MCF 10A (cell line): ENCODE results near the gene TIAM2. TPM values are rescaled to one million over a fixed set of nuclear protein-coding genes. Genes with fewer than 3 reads are reported as not detected.

ENCODE experiments used
- BruUV-seq: library from RNA; stranded (reverse); fragments of 400-500 nt; replicated peaks from 2 replicates; lab custom pipeline; 2021; lab: Mats Ljungman, UMichigan
- CTCF ChIA-PET: fragments of 300-600 bp; sonication (Branson Sonifier 250); formaldehyde crosslinking; extraction: SDS; loops from one replicate; lab custom pipeline; 2021; ENCODE audit warnings: antibody characterized with exemption, inconsistent platforms; lab: Yijun Ruan, JAX
- POLR2A ChIA-PET: fragments of 300-600, 350-650 bp; sonication (Branson Sonifier 250); formaldehyde crosslinking; extraction: SDS; loops from one replicate; lab custom pipeline; 2020; ENCODE audit warnings: antibody characterized with exemption, inconsistent platforms; lab: Yijun Ruan, JAX
- DNase-seq: peaks from one replicate; pipeline ENCODE4 v3.0.0-alpha.2; 2018; ENCODE audit not compliant: unreplicated experiment
- H3K27ac Mint-ChIP-seq: one replicate; pipeline ENCODE4 v1.8.0; 2022; ENCODE audit warnings: mild to moderate bottlenecking, low read depth, mixed read lengths; ENCODE audit not compliant: unreplicated experiment
- H3K27me3 Mint-ChIP-seq: one replicate; pipeline ENCODE4 v1.8.0; 2022; ENCODE audit warnings: mixed read lengths; ENCODE audit not compliant: insufficient read depth, unreplicated experiment
- H3K36me3 Mint-ChIP-seq: one replicate; pipeline ENCODE4 v1.8.0; 2022; ENCODE audit warnings: mild to moderate bottlenecking, moderate library complexity, mixed read lengths; ENCODE audit not compliant: insufficient read depth, unreplicated experiment
- H3K4me1 Mint-ChIP-seq: one replicate; pipeline ENCODE4 v1.8.0; 2022; ENCODE audit warnings: mixed read lengths; ENCODE audit not compliant: insufficient read depth, unreplicated experiment
- H3K4me3 Mint-ChIP-seq: one replicate; pipeline ENCODE4 v1.8.0; 2022; ENCODE audit warnings: mild to moderate bottlenecking, moderate library complexity, mixed read lengths; ENCODE audit not compliant: unreplicated experiment
- H3K9me3 Mint-ChIP-seq: one replicate; pipeline ENCODE4 v1.8.0; 2022; ENCODE audit warnings: mixed read lengths; ENCODE audit not compliant: unreplicated experiment
- intact Hi-C: fragments of 100-400 bp; cut with micrococcal nuclease; formaldehyde crosslinking; loops from 2 replicates; pipeline ENCODE4 v1.14.1; 2022
- total RNA-seq: library from RNA; stranded (reverse); gene quantifications from 2 replicates; pipeline ENCODE4 v1.2.3, GENCODE V29; 2022
- TF ChIP-seq, protein P1 (sequence below): fragments of 200-600 bp; IDR thresholded peaks from one replicate; pipeline ENCODE4 v1.8.0; 2022; ENCODE audit warnings: antibody characterized with exemption, mild to moderate bottlenecking; ENCODE audit not compliant: unreplicated experiment

Gene TIAM2
- total RNA-seq, 1 experiment from 2014 or later, result 3.1 TPM

- Mint-ChIP-seq H3K27me3 (no peaks in the 10 kb centered on the region), H3K4me1 (no peaks in the 10 kb centered on the region), H3K9me3 (no peaks in the 10 kb centered on the region), H3K27ac (no peak overlapping the region), H3K36me3 (no peaks in the 10 kb centered on the region), H3K4me3 (no peak overlapping the region)
- intact Hi-C loops, result no loop called here
- TF ChIP-seq, protein P1, sequence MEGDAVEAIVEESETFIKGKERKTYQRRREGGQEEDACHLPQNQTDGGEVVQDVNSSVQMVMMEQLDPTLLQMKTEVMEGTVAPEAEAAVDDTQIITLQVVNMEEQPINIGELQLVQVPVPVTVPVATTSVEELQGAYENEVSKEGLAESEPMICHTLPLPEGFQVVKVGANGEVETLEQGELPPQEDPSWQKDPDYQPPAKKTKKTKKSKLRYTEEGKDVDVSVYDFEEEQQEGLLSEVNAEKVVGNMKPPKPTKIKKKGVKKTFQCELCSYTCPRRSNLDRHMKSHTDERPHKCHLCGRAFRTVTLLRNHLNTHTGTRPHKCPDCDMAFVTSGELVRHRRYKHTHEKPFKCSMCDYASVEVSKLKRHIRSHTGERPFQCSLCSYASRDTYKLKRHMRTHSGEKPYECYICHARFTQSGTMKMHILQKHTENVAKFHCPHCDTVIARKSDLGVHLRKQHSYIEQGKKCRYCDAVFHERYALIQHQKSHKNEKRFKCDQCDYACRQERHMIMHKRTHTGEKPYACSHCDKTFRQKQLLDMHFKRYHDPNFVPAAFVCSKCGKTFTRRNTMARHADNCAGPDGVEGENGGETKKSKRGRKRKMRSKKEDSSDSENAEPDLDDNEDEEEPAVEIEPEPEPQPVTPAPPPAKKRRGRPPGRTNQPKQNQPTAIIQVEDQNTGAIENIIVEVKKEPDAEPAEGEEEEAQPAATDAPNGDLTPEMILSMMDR, result no peak
- CTCF ChIA-PET, result no interaction called here
- POLR2A ChIA-PET, result interaction anchor here (0.7 kb wide), 1 partner anchor 723 kb away, joined by 3 read pairs; no protein-coding TSS in a partner anchor
- no peak for DNase-seq
- BruUV-seq, result no TSS peak
These were observed 60.6 kb downstream of the TIAM2 start for GRCh38 chr6:155055729-155056128.

- TF ChIP-seq, protein P1, result no peak
- H3K27ac Mint-ChIP-seq, result no peak overlapping the region
- DNase-seq, result no peak
- no peak overlapping the region for H3K4me3 Mint-ChIP-seq
- no peaks in the 10 kb centered on the region for H3K9me3 Mint-ChIP-seq
- ChIA-PET CTCF (no interaction called here), POLR2A (no interaction called here)
- BruUV-seq, result no TSS peak
- H3K27me3 Mint-ChIP-seq, result no peaks in the 10 kb centered on the region
- H3K36me3 Mint-ChIP-seq, result no peaks in the 10 kb centered on the region
- H3K4me1 Mint-ChIP-seq, result no peaks in the 10 kb centered on the region
- intact Hi-C loops, result no loop called here
These were observed 61.6 kb downstream of the TIAM2 start for GRCh38 chr6:155056756-155057155.

GRCh38 chr6:155061381-155061780 lies 66.3 kb downstream of the TIAM2 start:
- no TSS peak for BruUV-seq
- intact Hi-C loops, result no loop called here
- Mint-ChIP-seq H3K36me3 (no peaks in the 10 kb centered on the region), H3K27ac (no peak overlapping the region), H3K4me3 (no peak overlapping the region), H3K27me3 (no peaks in the 10 kb centered on the region), H3K4me1 (peaks cover 7% of the 10 kb centered on the region), H3K9me3 (no peaks in the 10 kb centered on the region)
- CTCF ChIA-PET, result interaction anchor here (0.6 to 1.2 kb wide), 2 partner anchors 8 to 871 kb away, joined by 3 to 8 read pairs; no protein-coding TSS in a partner anchor
- no peak for DNase-seq
- TF ChIP-seq, protein P1, result no peak
- POLR2A ChIA-PET, result no interaction called here

- H3K27me3 Mint-ChIP-seq, result no peaks in the 10 kb centered on the region
- no TSS peak for BruUV-seq
- H3K27ac Mint-ChIP-seq, result peak overlapping the region; percentile 63
- ChIA-PET POLR2A (no interaction called here), CTCF (interaction anchor here (0.5 to 0.7 kb wide), 2 partner anchors 34 to 62 kb away, joined by 3 to 4 read pairs; no protein-coding TSS in a partner anchor)
- DNase-seq, result peak; percentile 61
- no peak overlapping the region for H3K4me3 Mint-ChIP-seq
- intact Hi-C loops, result no loop called here
- no peaks in the 10 kb centered on the region for H3K36me3 Mint-ChIP-seq
- TF ChIP-seq, protein P1, result no peak
- peaks cover 7% of the 10 kb centered on the region for H3K4me1 Mint-ChIP-seq
- H3K9me3 Mint-ChIP-seq, result no peaks in the 10 kb centered on the region
These were observed 67.8 kb downstream of the TIAM2 start for GRCh38 chr6:155062866-155063341.
